Upper lobe of left lung (tissue), 4 donors: ENCODE results near the gene FRY.

ENCODE experiments used
- CTCF ChIP-seq, 6 experiments: fragments of 450-650 bp in 4 of 6; fragments of 200-600 bp in 2 of 6; sonication (generic) in 2 of 6; IDR thresholded peaks; one replicate each; pipeline ENCODE4 v1.5.1; 2016 to 2019; ENCODE audit warnings: antibody characterized with exemption in 6 of 6
- EP300 ChIP-seq, 4 donors: sonication (generic); formaldehyde crosslinking; IDR thresholded peaks; one replicate each; pipeline ENCODE4 v1.5.1; 2017; ENCODE audit warnings: antibody characterized with exemption in 4 of 4, control low read depth in 2 of 4

DNA sequence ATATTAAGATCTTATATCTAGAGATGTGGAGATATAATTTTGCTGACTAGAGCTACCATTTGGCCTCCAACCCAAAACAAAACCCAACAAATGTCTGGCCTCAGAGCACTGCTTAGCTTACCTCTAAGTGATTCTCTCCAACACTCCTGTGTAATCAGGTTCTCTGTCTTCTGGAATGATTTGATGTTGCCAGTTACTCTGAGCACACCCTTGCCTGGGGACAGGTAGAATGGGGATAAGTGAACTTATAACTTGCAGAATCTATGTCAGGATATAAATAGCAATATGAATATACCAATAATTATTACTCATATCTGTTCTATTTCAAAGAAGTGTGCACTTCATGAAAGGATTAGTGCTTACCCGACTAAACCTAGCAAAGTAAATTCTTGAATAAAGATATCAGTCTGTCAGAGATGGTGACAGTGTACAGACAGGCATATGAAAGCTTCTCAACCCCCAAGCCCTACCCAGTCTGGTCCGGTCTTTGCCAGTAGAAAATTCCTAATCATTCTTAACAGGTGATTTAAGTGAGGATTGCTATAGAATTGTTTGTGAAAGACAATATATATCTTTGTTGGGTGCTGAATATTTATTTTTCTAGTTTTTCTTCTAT is 250.6 kb downstream of the FRY start:
- TF ChIP-seq CTCF (IDR thresholded peaks at IDR 0.05) (no peak), EP300 (IDR thresholded peaks at IDR 0.05) (no peak)
